Stimulated activated naive CD8-positive, alpha-beta T cell treated with anti-CD3 and anti-CD28 coated beads, Interleukin-15, Interleukin-2, amounts not matched to agents 100 ng/mL and 50 ng/mL, for 24 hours (primary cell): ENCODE results near the gene OSBPL8.

Experiments used
- H3K27ac Mint-ChIP-seq: one replicate; pipeline ENCODE4 v1.8.0; 2021; ENCODE audit warnings: mild to moderate bottlenecking, mixed read lengths
- H3K27me3 Mint-ChIP-seq: one replicate; pipeline ENCODE4 v1.8.0; 2021; ENCODE audit warnings: mixed read lengths
- H3K36me3 Mint-ChIP-seq: one replicate; pipeline ENCODE4 v1.8.0; 2021; ENCODE audit warnings: low read depth, mixed read lengths
- H3K4me1 Mint-ChIP-seq: one replicate; pipeline ENCODE4 v1.8.0; 2021; ENCODE audit warnings: low read depth, mixed read lengths
- H3K4me3 Mint-ChIP-seq: one replicate; pipeline ENCODE4 v1.8.0; 2021; ENCODE audit warnings: mild to moderate bottlenecking, mixed read lengths
- H3K9me3 Mint-ChIP-seq: one replicate; pipeline ENCODE4 v1.8.0; 2021; ENCODE audit warnings: mixed read lengths

The OSBPL8 gene

GRCh38 chr12:76303989-76304460 lies 255.5 kb downstream of the OSBPL8 start:
- Mint-ChIP-seq H3K27ac (no peak overlapping the region), H3K4me1 (no peaks in the 10 kb centered on the region), H3K27me3 (peaks cover 15% of the 10 kb centered on the region), H3K4me3 (no peak overlapping the region), H3K36me3 (no peaks in the 10 kb centered on the region), H3K9me3 (no peaks in the 10 kb centered on the region)

GRCh38 chr12:76303365-76303764 lies 256.2 kb downstream of the OSBPL8 start:
- peaks cover 15% of the 10 kb centered on the region for H3K27me3 Mint-ChIP-seq
- H3K36me3 Mint-ChIP-seq: no peaks in the 10 kb centered on the region
- H3K4me1 Mint-ChIP-seq: no peaks in the 10 kb centered on the region
- no peak overlapping the region for H3K27ac Mint-ChIP-seq
- H3K4me3 Mint-ChIP-seq: no peak overlapping the region
- no peaks in the 10 kb centered on the region for H3K9me3 Mint-ChIP-seq
